PC-9 (cell line): Measurements from ENCODE around the gene STEAP1B. TPM values are rescaled to one million over a fixed set of nuclear protein-coding genes. Genes with fewer than 3 reads are reported as not detected.

ENCODE experiments used
- BruUV-seq: library from RNA; stranded (reverse); fragments of 400-500 nt; replicated peaks from 2 replicates; lab custom pipeline; 2021; lab: Mats Ljungman, UMichigan
- CTCF ChIA-PET: fragments of 300-600 bp; sonication (Branson Sonifier 250); formaldehyde crosslinking; loops from one replicate; lab custom pipeline; 2022; ENCODE audit warnings: antibody characterized with exemption; lab: Charles Lee
- POLR2A ChIA-PET: fragments of 300-600 bp; sonication (Branson Sonifier 250); formaldehyde crosslinking; loops from one replicate; lab custom pipeline; 2022; ENCODE audit warnings: antibody characterized with exemption; ENCODE audit not compliant: unreplicated experiment; lab: Charles Lee
- DNase-seq, 2 experiments: peaks; one replicate each; pipeline versions ENCODE4 v3.0.0 to v3.0.0-alpha.2; 2015 to 2022; ENCODE audit warnings: mixed read lengths in 1 of 2
- H2AFZ ChIP-seq: fragments of 200-600 bp; sonication (generic); 2 replicates; pipeline ENCODE4 v1.8.1; 2017; ENCODE audit warnings: antibody characterized with exemption
- H3F3A ChIP-seq: fragments of 200-600 bp; sonication (generic); 2 replicates; pipeline ENCODE4 v1.8.1; 2017; ENCODE audit warnings: antibody characterized with exemption, mild to moderate bottlenecking, low read depth; ENCODE audit not compliant: insufficient read depth
- H3K27ac ChIP-seq: fragments of 200-600 bp; sonication (generic); 2 replicates; pipeline ENCODE4 v1.6.1; 2016; ENCODE audit warnings: mixed run types
- H3K27me3 ChIP-seq: fragments of 200-600 bp; sonication (generic); 2 replicates; pipeline ENCODE4 v1.6.1; 2016; ENCODE audit warnings: low read depth, mixed run types; ENCODE audit not compliant: insufficient read depth
- H3K36me3 ChIP-seq: fragments of 200-600 bp; sonication (generic); 2 replicates; pipeline ENCODE4 v1.6.1; 2016; ENCODE audit warnings: low read depth, mixed run types
- H3K4me1 ChIP-seq: fragments of 200-600 bp; sonication (generic); replicated peaks from 2 replicates; pipeline ENCODE4 v1.6.1; 2016; ENCODE audit warnings: mixed run types; ENCODE audit not compliant: insufficient read depth
- H3K4me2 ChIP-seq: fragments of 200-600 bp; sonication (generic); 2 replicates; pipeline ENCODE4 v1.6.1; 2017; ENCODE audit warnings: mixed run types
- H3K4me3 ChIP-seq: fragments of 200-600 bp; sonication (generic); 2 replicates; pipeline ENCODE4 v1.6.1; 2016; ENCODE audit warnings: mixed run types
- H3K79me2 ChIP-seq: fragments of 200-600 bp; sonication (generic); 2 replicates; pipeline ENCODE4 v1.6.1; 2017; ENCODE audit warnings: low read depth, mixed run types
- H3K9me2 ChIP-seq: fragments of 200-600 bp; sonication (generic); 2 replicates; pipeline ENCODE4 v1.8.1; 2017; ENCODE audit warnings: mild to moderate bottlenecking; ENCODE audit not compliant: insufficient read depth
- H3K9me3 ChIP-seq: fragments of 200-600 bp; sonication (generic); 2 replicates; pipeline ENCODE4 v1.8.1; 2016; ENCODE audit warnings: low read depth; ENCODE audit not compliant: insufficient read depth
- H4K20me1 ChIP-seq: fragments of 200-600 bp; sonication (generic); 2 replicates; pipeline ENCODE4 v1.8.1; 2017; ENCODE audit not compliant: insufficient read depth
- EZH2 ChIP-seq: fragments of 200-600 bp; sonication (generic); IDR thresholded peaks from 2 replicates; pipeline ENCODE4 v1.8.0; 2017; ENCODE audit warnings: antibody characterized with exemption, low read depth
- intact Hi-C: fragments of 100-400 bp; cut with micrococcal nuclease; formaldehyde crosslinking; loops from one replicate; pipeline ENCODE4 v1.10.0; 2022; ENCODE audit not compliant: unreplicated experiment
- total RNA-seq: library from RNA; stranded (reverse); gene quantifications from 2 replicates; pipeline ENCODE4 v1.2.3, GENCODE V29; 2021
- TF ChIP-seq, protein P1 (sequence below): fragments of 200-600 bp; sonication (generic); conservative IDR thresholded peaks from 2 replicates; pipeline ENCODE4 v1.6.1; 2017; ENCODE audit warnings: mixed run types, antibody characterized with exemption, mild to moderate bottlenecking, moderate library complexity

STEAP1B gene
- total RNA-seq, 1 experiment from 2014 or later = 0.35 TPM

DNA sequence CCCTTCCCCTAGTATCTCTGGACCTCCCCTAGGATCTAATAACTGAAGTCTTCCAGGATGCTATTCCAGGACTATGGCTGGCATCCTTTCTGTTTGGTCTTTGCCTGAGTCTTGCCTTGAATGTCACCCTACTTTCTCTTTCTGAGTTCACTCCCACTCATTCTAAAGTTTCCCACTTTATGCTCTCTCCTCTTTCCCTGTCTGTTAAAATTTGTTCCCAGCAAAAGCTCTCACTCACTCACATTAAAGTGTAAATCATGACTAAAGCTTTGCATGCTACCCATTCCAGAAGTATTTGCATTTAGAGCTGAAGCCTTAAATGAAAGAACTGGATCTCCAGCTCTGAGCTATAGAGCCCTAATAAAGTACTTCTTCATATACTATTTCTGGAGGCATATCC lies 100.9 kb downstream of the STEAP1B start:
- no peak overlapping the region for H3K4me3 ChIP-seq
- H3K9me3 ChIP-seq = no peaks in the 10 kb centered on the region
- no peaks in the 10 kb centered on the region for H3K27me3 ChIP-seq
- ChIA-PET POLR2A (no interaction called here), CTCF (no interaction called here)
- intact Hi-C loops = no loop called here
- no peaks in the 10 kb centered on the region for H3K4me1 ChIP-seq
- H3K27ac ChIP-seq = no peak overlapping the region
- H4K20me1 ChIP-seq = no peaks in the 10 kb centered on the region
- no peak for DNase-seq
- H3F3A ChIP-seq = peaks cover 5% of the 10 kb centered on the region; the same call in 1 of the 2 replicates
- H3K9me2 ChIP-seq = no peaks in the 10 kb centered on the region
- no peaks in the 10 kb centered on the region for H3K79me2 ChIP-seq
- no peak overlapping the region for H2AFZ ChIP-seq
- no peaks in the 10 kb centered on the region for H3K36me3 ChIP-seq
- no TSS peak for BruUV-seq
- TF ChIP-seq, protein P1, sequence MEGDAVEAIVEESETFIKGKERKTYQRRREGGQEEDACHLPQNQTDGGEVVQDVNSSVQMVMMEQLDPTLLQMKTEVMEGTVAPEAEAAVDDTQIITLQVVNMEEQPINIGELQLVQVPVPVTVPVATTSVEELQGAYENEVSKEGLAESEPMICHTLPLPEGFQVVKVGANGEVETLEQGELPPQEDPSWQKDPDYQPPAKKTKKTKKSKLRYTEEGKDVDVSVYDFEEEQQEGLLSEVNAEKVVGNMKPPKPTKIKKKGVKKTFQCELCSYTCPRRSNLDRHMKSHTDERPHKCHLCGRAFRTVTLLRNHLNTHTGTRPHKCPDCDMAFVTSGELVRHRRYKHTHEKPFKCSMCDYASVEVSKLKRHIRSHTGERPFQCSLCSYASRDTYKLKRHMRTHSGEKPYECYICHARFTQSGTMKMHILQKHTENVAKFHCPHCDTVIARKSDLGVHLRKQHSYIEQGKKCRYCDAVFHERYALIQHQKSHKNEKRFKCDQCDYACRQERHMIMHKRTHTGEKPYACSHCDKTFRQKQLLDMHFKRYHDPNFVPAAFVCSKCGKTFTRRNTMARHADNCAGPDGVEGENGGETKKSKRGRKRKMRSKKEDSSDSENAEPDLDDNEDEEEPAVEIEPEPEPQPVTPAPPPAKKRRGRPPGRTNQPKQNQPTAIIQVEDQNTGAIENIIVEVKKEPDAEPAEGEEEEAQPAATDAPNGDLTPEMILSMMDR = no peak
- TF ChIP-seq EZH2 = no peak
- H3K4me2 ChIP-seq = no peak overlapping the region

DNA sequence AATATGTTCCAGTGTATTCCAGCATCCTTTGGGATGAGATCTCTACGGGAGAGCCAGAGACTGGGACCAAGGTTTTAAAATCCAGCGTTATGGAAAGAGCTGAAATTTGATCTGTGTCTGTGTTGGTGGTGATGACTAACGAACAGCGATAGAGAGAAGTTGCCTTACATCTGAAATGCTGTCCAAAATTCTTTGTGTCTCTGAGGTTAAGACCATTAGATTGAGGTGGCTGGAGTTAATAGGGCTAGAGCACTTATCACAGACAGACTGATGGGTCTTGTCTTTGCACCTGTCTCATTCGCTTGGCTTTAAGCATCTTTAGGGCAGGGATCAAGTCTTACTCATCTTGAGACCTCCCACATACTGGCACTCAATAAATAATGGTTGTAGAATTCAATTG lies 102.0 kb downstream of the STEAP1B start:
- TF ChIP-seq, protein P1 = no peak
- no peak for TF ChIP-seq EZH2
- Histone ChIP-seq H3K79me2 (no peaks in the 10 kb centered on the region), H3F3A (peaks cover 5% of the 10 kb centered on the region; the same call in 1 of the 2 replicates), H2AFZ (no peak overlapping the region), H3K36me3 (no peaks in the 10 kb centered on the region), H3K27ac (no peak overlapping the region), H4K20me1 (no peaks in the 10 kb centered on the region), H3K9me3 (no peaks in the 10 kb centered on the region), H3K27me3 (no peaks in the 10 kb centered on the region), H3K4me1 (no peaks in the 10 kb centered on the region), H3K4me2 (no peak overlapping the region), H3K9me2 (no peaks in the 10 kb centered on the region), H3K4me3 (no peak overlapping the region)
- ChIA-PET POLR2A (no interaction called here), CTCF (no interaction called here)
- DNase-seq = no peak
- intact Hi-C loops = no loop called here
- no TSS peak for BruUV-seq

DNA sequence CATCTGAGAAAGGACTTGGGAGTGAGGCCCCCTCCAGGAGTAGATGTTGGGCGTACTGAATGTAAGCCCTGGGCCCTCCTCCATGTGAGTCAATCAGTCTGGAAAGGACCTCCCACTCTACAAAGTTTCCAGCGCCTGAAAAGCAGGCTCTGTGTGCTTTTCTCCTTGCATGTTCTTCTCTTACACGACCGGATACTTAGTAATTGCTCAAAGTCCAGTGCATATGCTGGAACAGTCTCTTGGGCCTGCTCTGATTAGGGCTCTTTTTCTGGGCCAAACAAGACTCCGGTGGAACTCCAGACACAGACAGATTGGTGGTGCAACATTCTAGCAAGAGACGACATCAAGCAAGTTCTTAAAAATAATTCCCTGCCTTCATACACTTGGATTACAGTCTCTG lies 104.8 kb downstream of the STEAP1B start:
- Histone ChIP-seq H3K36me3 (no peaks in the 10 kb centered on the region), H3K4me1 (no peaks in the 10 kb centered on the region), H3K9me2 (no peaks in the 10 kb centered on the region), H3F3A (no peaks in the 10 kb centered on the region), H2AFZ (no peak overlapping the region), H3K9me3 (no peaks in the 10 kb centered on the region), H3K27ac (no peak overlapping the region), H4K20me1 (no peaks in the 10 kb centered on the region), H3K27me3 (no peaks in the 10 kb centered on the region), H3K4me2 (no peak overlapping the region), H3K79me2 (no peaks in the 10 kb centered on the region), H3K4me3 (no peak overlapping the region)
- POLR2A ChIA-PET = no interaction called here
- CTCF ChIA-PET = no interaction called here
- intact Hi-C loops = no loop called here
- no peak for DNase-seq
- TF ChIP-seq, protein P1 = no peak
- no peak for TF ChIP-seq EZH2
- no TSS peak for BruUV-seq
